ENCODE data around the gene SIPA1.
"Not testable (repeated sequence)": the region's sequence is repeated elsewhere in the genome, so short reads cannot be mapped to it uniquely, and the experiment has no call there.

SIPA1 gene

DNA sequence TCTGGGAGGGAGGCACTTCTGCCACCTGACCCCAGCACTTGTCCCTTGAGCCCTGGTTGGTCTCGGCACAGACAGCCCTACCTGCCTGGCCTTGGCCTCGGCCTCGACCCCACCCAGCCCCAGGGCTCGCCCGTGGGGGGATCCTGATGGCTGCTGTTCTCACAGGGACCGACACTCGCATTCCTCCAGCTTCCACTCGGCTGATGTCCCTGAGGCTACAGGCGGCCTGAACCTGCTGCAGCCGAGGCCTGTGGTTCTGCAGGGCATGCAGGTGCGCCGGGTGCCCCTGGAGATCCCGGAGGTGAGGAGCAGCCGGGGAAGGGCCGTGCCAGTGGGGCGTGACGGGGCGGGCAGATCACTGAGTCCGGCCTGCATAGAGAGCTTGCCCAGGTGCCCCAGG lies 17.2 kb upstream of the SIPA1 start:
- FAIRE-seq: no peak
- no peak for DNase-seq (ENCODE audit: extremely low spot score, insufficient read length, low read depth)

DNA sequence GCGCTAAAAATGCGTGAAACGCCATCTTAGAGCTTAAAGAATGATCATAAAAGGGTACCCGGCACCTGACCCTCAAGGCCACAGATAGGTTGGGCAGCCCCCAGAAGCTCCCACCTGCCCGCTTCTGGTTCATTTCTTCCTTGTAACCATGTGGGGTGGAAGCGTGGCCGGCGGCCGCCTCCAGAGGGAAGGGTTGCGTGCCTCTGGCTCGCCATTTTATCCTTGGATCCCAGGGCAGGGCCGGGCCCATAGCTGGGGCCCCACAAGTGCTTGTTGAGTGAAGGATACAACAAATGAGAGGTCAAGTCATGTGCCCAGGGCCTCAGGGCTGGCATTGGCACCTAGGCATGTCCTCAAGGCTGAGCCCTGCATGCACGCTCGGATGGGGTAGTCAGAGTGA lies 16.4 kb upstream of the SIPA1 start:
- DNase-seq (ENCODE audit: extremely low spot score, insufficient read length, low read depth): no peak
- FAIRE-seq: no peak

DNA sequence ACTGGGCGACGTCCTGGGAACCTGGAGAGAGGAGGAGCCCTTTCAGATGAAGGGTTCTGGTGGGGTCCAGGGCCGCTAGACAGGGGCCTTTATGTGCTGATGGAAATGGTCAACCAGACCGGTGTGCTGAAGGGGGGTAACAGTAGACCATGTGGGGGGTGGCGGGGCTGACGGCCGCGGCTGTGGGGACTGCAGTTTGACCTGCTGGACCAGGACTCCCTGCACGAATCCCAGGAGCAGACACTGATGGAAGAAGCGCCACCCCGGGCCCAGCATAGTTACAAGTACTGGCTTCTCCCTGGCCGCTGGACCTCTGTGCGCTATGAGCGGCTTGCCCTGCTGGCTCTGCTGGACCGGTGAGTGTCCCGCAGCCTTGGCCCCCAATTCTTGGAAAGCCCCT lies 15.9 kb upstream of the SIPA1 start:
- no peak for FAIRE-seq

DNA sequence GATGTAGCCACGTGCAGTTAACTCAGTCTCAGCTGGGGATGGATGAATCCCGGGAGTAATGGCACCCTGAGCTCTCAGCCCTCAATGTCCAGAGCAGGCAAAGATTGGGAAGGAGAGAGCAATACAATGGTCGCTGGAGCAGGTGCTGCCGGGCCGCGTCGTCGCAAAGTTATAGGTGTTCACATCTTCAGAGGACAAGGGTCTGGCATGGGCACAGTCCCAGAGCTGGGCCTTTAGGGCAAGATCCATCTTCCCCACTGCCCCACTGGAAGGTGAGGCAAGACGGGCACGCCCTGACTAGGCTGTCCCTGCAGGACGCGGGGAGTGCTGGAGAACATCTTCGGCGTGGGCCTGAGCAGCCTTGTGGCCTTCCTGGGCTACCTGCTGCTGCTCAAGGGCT lies 14.7 kb upstream of the SIPA1 start:
- DNase-seq (ENCODE audit: extremely low spot score, insufficient read length, low read depth): no peak
- no peak for FAIRE-seq

More for the DNA sequence above, 15.9 kb upstream of the SIPA1 start:
- DNase-seq (ENCODE audit: extremely low spot score, insufficient read length, low read depth): no peak

DNA sequence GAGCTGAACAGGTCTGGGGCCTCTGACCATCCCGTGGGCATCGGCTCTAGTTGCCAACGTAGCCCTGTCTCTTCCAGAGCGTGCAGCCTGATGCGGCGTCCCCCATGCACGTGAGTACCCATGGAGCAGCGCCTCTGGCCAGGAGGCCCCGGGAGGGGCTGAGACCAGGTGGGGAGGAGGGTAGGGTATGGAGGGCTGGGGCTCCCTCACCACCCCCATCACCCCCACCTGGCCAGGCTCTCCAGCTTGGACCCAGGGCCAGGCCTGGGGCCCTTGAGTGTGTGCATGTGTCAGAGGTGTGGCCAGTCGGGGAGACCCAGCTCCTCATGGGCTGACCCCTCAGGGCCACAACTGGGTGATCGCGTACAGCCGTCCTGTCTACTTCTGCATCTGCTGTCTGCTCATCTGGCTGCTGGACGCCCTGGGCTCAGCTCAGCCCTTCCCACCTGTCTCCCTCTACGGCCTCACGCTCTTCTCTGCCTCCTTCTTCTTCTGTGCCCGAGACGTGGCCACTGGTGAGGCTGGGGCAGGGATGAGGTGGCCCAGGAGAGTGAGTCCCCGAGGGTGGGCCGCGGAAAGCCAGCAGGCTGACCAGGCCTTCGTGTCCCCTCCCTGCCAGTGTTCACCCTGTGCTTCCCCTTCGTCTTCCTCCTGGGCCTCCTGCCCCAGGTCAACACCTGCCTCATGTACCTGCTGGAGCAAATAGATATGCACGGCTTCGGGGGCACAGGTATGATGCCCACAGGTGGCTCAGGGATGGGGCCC lies 13.9 kb upstream of the SIPA1 start:
- DNase-seq (ENCODE audit: extremely low spot score, insufficient read length, low read depth) (no peak), FAIRE-seq (no peak)

DNA sequence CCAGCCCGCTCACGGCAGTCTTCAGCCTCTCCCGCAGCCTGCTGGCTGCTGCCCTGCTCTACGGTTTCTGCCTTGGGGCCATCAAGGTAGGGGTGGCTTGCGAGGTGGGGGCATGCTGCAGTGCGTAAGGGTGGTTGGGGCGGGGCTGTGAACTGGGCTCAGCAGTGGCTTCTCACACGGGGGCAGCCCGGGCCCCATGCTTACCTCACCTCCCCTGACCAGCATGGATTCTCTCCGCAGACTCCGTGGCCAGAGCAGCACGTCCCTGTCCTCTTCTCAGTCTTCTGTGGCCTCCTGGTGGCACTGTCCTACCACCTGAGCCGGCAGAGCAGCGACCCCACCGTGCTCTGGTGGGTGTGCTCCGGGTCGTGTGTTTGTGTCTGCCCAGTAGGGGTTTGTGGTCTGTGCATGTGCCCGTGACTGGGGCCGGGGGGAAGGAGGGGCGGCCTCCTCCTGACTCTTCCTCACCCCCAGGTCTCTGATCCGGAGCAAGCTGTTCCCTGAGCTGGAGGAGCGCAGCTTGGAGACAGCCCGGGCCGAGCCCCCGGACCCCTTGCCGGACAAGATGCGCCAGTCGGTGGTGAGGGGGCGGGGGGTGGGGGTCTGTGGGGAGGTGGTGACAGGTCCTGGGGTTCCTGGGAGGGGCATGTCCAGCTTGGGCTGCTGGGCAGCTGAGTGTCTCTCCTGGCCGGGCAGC lies 12.8 kb upstream of the SIPA1 start:
- FAIRE-seq (no peak), DNase-seq (ENCODE audit: extremely low spot score, insufficient read length, low read depth) (no peak)

DNA sequence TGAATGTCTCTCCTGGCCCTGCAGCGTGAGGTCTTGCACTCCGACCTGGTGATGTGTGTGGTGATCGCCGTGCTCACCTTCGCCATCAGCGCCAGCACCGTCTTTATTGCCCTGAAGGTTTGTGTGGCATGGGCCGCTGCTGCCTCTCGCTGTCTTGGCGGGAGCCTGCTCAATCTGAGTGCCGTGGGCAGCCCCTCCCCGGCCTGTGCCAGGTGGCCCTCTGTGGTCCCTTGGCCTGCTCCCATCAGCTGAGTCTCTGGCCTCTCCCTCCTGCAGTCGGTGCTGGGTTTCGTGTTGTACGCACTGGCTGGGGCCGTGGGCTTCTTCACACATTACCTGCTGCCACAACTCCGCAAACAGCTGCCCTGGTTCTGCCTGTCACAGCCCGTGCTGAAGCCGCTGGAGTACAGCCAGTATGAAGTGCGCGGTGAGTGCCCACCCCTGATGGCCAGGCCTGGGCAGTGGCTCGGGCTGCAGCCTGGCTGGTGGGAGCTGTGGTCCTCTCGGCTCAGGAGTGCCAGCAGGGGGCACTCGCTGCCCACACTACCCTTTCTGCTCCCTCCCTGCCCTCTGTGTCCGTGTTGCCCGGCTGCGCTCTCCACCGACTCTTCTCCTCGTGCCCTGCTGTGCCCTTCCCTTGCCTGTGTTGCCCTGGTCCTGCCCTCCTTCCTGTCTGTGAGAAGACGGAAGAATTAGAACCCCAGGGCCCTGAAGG lies 12.1 kb upstream of the SIPA1 start:
- DNase-seq (ENCODE audit: extremely low spot score, insufficient read length, low read depth): no peak
- FAIRE-seq: no peak

DNA sequence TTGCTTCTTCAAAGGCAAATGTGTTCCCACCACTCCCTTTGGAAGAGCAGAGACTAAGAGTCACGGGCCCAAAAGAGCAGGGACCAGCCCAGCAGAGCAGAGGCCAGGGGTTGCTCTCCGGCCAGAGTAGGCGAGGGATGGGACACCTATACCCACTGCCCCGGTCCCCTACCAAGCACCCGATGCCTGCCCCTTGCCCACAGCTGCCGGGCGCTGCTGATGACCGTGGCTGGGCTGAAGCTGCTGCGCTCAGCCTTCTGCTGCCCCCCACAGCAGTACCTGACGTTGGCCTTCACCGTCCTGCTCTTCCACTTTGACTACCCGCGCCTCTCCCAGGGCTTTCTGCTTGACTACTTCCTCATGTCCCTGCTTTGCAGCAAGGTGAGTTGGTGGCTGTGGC lies 10.7 kb upstream of the SIPA1 start:
- FAIRE-seq: no peak

DNA sequence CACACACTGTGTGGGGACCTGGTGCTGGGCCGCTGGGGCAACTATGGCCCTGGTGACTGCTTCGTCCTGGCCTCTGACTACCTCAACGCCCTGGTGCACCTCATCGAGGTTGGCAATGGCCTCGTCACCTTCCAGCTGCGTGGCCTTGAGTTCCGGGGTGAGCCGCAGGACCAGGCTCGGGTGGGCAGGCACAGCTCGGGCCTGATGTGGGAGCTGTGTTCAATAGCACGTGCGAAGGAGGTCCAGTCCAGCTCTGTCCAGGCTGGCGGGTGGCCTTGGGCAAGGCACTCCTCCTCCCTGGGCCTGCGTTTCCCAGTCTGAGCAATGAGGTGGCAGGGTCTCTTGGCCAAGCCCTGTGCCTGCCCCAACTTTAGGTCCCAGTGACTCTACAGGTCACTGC lies 8.3 kb upstream of the SIPA1 start:
- FAIRE-seq (no peak), DNase-seq (ENCODE audit: extremely low spot score, insufficient read length, low read depth) (no peak)

More for the DNA sequence above, 10.7 kb upstream of the SIPA1 start:
- no peak for DNase-seq (ENCODE audit: extremely low spot score, insufficient read length, low read depth)

DNA sequence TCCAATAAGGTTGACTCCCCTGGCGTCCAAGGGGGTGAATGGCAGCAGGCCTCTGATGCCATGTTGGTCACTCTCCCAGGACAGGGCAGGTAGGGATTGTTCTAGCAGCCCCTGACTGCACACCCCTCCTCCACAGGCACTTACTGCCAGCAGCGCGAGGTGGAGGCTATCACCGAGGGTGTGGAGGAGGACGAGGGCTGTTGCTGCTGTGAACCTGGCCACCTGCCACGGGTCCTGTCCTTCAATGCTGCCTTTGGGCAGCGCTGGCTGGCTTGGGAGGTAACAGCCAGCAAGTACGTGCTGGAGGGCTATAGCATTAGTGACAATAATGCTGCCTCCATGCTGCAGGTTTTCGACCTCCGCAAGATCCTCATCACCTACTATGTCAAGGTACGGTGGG lies 7.7 kb upstream of the SIPA1 start:
- FAIRE-seq (no peak), DNase-seq (ENCODE audit: extremely low spot score, insufficient read length, low read depth) (no peak)

DNA sequence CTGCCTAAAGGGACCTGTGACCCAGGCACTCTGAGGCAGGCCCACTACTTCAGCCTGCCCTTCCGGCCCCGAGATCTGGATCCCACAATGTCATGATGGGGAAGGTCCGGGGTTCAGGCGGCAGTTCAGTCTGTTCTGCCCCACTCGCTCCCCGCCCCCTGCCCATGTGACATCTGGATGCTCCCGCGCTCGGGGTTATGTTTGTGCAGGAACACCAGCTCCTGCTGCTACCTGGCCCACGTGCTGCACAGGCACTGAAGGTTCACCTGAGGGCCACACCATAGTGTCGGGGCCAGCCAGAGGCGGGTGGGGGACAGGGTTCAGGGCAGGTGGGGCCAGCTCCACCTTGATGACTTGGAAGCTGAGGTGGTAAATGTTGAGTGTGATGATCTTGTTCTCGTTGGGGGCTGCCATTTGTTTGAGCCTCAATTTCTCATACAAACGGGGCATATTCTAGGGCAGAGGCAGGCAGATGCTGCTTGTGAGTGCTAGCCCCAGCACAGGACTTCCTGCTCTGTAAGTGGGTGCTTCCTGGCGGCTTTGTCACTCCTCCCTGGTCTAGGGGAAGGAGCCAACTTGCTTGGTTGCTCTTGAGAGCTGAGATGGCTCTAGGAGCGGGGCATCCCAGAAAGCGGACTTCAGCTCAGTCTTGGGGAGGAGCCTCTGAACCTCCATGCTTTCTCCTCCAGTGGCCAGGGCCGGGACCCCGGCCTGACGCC lies 4.4 kb upstream of the SIPA1 start:
- FAIRE-seq (no peak), DNase-seq (ENCODE audit: extremely low spot score, insufficient read length, low read depth) (no peak)

DNA sequence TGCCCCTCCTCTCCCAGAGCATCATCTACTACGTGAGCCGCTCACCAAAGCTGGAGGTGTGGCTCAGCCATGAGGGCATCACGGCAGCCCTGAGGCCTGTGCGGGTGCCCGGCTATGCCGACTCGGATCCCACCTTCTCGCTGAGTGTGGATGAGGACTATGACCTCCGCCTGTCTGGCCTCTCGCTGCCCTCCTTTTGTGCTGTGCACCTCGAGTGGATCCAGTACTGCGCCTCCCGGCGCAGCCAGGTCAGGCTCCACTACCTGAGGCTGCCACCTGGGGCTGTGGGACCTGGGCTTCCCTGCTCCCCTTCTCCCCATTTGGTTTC lies 3.8 kb upstream of the SIPA1 start:
- FAIRE-seq: no peak
- no peak for DNase-seq (ENCODE audit: extremely low spot score, insufficient read length, low read depth)

DNA sequence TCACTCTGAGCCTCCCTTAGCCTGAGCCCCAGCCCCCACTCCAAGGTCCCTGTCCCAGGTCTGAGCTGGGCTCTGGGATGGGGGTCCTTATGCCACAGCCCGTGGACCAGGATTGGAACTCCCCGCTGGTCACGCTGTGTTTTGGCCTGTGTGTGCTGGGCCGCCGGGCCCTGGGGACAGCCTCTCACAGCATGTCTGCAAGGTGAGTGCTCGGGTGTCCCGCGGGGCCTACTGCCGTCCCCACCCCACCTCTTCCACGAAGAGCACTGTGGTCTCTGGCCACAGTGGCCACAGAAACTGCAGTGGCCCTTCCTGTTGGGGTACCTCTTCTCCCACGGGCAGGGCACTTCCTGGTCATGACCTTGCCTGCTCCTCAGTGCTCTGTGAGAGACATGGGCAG lies 3.5 kb upstream of the SIPA1 start:
- DNase-seq (ENCODE audit: extremely low spot score, insufficient read length, low read depth): no peak
- FAIRE-seq: no peak

DNA sequence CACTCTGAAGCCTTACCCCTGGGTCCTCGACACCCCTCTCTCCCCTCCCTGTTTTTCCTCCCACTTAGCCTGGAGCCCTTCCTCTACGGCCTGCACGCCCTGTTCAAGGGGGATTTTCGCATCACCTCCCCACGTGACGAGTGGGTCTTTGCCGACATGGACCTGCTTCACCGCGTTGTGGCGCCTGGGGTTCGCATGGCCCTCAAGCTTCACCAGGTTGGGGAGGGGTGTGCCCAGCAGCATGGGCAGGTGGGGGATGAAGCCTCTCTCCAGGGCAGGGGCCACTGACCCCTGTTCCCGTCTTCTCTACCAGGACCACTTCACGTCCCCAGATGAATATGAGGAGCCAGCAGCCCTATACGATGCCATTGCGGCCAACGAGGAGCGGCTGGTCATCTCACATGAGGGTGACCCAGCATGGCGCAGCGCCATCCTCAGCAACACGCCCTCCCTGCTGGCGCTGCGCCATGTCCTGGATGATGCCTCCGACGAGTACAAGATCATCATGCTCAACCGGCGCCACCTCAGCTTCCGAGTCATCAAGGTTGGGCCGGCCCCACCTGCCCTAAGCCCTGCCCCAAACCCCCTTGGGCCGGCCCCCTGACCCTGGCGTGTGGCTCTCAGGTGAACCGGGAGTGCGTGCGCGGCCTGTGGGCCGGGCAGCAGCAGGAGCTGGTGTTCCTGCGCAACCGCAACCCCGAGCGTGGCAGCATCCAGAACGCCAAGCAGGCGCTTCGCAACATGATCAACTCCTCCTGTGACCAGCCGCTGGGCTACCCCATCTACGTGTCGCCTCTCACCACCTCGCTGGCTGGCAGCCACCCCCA lies 2.8 kb upstream of the SIPA1 start:
- no peak for FAIRE-seq
- DNase-seq (ENCODE audit: extremely low spot score, insufficient read length, low read depth): no peak

DNA sequence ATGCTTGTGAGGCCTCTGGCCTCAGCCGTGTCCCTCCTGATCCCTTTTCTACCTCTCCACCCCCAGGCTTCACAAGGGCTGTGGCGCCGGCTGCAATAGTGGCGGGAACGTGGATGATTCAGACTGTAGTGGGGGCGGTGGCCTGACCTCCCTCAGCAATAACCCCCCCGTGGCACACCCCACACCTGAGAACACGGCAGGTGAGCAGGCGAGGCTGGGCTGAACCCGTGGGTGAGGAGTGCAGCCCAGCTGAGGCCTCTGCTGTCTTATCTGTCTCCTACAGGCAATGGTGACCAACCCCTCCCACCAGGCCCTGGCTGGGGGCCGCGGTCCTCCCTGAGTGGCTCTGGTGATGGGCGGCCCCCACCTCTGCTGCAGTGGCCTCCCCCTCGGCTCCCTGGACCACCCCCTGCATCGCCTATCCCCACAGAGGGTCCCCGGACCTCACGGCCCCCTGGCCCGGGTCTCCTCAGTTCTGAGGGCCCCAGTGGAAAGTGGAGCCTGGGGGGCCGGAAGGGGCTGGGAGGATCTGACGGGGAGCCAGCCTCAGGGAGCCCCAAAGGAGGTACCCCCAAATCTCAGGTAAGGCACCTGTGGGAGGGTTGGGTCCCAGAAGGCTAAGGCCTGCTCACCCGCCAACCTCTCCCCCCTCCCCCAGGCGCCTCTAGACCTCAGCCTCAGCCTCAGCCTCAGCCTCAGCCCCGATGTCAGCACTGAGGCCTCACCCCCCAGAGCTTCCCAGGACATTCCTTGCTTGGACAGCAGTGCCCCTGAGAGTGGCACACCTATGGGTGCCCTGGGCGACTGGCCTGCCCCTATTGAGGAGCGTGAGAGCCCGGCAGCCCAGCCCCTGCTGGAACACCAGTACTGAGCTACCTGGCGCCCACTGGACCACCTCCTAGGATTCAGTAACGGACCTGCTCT lies 1.5 kb upstream of the SIPA1 start:
- FAIRE-seq (no peak), DNase-seq (ENCODE audit: extremely low spot score, insufficient read length, low read depth) (no peak)

DNA sequence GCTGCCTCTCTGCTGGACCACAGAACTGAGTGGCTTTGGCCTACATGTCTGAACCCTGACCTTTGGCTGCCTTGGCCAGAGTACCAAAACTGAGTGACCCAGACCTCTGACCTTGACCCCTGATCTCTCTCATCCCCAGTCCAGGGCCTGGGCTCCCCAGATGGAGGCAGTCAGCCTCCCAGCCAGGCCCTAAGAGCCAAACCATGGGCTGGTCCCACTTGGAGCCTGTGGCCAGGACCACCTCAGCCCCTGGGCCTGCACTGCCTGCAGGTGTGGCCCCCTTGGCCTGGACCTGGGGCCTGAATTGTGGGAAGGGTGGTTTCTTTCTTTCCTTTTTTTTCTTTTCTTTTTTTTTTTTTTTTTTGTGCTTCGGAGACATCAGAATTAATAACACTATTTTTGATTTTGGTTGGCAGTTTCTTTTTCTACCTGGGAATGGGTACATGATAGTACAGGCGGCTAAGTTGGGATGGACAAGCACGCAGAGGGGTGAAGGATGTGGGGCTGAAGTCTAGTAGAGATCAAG lies 806 bp upstream of the SIPA1 start:
- DNase-seq (ENCODE audit: extremely low spot score, insufficient read length, low read depth): no peak
- FAIRE-seq: no peak

DNA sequence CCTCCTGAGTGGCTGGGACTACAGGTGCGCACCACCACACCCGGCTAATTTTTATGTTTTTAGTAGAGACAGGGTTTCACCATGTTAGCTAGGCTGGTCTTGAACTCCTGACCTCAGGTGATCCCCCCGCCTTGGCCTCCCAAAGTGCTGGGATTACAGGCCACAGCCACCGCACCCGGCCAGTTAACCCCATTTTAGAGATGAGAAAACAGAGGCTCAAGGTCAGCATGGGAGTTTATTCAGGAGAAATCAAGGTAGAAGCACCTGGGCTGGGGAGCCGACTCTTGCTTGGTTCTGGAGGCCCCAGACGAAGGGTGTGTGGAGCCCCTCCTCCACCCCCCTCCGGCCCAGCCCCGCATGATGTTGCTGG lies 1.3 kb downstream of the SIPA1 start:
- DNase-seq (ENCODE audit: extremely low spot score, insufficient read length, low read depth); FAIRE-seq: not testable (repeated sequence)

DNA sequence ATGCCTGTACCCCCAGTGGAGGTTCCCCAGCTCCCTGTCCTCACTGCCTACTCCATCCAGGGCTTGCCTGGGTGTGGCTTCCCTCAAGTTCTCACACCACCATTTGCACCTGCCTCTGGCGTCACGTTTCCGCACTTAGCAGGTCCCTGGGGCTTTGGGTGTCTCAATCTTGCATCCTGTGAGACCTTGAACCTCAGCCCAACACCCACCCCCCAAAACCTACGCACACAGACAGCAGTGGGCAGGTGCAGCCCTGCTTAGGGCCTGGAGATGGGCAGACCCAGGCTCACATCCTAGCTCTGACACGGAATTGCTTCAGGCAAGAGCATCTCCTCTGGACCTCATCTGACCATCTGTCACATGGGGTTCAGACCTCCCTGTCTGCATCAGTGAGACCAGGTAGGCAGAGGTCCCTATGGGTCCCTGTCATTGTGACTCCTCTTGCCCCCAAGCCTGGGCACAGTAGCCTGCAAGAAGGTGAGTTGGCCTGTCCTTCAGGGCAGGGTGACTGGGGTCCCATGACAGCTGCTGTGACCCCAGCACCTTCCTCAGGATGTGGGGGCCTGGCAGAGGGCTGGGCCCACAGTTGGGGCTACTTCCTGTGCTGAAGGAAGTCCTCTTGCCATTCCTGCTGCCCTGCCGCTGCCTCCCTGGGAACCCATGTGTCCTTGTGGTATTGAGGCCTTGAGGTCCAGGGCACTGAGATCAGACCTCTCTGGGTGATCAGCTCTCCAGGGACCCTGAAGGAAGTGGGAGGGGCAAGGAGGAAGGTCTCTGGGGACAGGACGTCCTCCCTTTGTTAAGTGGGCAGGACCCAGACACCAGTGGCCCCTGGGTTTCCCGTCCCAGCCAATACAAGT lies 2.0 kb downstream of the SIPA1 start:
- DNase-seq (ENCODE audit: extremely low spot score, insufficient read length, low read depth): no peak
- FAIRE-seq: peak; percentile 98

All from GM18507 (cell line).